GM21360 (cell line): ENCODE results near the gene PRDM15.
A peak's percentile ranks its signal among the peaks of the same experiment; 100 is the strongest.

ENCODE experiments used
- ATAC-seq: cut with Tn5 transposase; IDR thresholded peaks from one replicate; pipeline ENCODE4 v1.9.1; 2021; ENCODE audit warnings: mild to moderate bottlenecking, moderate library complexity; ENCODE audit not compliant: unreplicated experiment

Gene PRDM15

GRCh38 chr21:41888749-41889376 is 9.7 kb upstream of the PRDM15 start:
- ATAC-seq, result no peak

- ATAC-seq, result no peak
These were observed 8.5 kb upstream of the PRDM15 start for GRCh38 chr21:41887667-41888066.

DNA sequence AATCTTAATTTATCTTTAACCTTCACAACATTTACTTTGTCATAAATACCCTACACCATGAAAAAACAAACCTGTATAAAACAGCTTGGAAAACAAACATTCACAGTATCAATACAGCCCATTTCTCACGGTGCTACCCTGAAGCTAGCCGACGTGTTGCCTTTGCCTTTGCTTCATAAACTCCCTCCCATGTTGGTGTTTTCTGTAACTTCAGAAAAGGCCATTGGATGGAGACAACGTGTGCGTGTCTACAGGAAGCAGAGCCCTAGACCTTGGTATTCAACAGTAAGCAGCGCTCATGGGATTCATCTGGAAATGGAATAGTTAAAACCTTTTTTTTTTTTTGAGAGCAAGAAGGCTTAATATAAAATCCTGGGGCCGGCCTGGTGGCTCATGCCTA is 7.2 kb upstream of the PRDM15 start:
- no peak for ATAC-seq

DNA sequence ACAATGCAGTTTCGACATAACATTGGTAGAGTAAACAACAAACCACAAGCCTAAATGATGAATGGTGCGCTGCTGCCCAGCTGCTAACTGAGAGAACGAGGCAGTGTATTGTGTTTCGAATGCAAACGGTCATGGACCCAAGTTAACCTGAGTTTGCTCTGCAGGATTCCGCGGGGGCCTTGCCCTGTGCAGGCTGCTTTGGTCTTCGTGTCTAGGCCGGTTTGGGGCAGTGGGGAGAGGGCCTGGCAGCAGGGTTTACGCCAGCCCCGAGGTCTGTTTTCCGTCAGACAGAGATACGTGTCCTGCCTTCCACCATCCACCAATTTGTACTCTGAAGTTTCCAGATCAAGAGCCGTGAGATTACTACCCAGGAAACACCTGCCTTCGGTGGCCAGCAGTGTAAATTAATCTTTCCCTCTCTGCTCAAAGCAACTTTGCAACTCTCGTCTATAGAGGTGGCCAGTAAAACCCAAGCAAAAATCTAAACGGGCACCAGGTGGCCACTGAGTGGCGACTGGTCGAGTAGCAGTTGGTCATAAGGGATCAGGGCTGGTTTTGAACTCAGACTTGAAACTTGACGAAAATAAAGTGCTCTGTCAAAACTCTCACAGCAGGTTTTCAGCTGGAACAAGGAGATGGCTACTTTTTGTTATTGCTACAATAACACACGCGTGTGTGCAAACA is 6.3 kb upstream of the PRDM15 start:
- ATAC-seq, result no peak

- ATAC-seq, result no peak
These were observed 5.4 kb upstream of the PRDM15 start for GRCh38 chr21:41884501-41885030.

DNA sequence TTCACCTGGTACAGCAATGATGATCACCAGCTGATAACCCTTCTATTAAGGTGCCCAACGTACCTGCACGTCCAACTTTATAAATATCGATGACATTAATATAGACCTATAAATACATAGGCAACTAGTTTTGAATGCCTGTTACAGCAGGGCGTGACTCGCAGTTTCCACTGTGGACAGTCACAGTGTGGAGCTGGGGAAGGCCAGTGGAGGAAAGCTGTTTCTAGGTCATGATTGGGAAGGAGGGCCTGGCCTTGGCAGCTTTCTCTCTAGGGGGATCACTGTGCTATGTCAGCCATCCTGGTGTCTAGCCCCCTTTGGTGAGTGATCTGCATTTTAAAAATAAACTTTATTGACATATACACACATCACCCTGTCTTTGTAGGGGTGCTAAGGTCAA is 4.4 kb upstream of the PRDM15 start:
- ATAC-seq, result no peak

GRCh38 chr21:41881051-41881450 is 1.9 kb upstream of the PRDM15 start:
- no peak for ATAC-seq

DNA sequence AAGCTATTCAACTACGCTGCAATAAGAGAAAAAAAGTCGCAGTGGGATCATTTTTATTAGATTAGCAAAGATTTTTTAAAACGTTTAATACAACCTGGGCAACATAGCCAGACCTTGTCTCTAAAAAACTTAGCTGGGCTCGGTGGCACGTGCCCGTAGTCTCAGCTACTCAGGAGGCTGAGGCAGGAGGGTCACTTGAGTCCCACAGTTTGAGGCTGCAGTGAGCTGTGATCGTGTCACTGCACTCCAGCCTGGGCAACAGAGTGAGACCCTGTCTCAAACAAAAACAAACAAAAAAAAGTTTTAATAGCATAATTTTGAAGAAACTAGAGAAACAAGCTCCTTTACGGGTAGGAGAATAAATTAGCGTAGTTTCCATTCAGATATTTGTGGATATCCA is 1.0 kb upstream of the PRDM15 start:
- ATAC-seq, result no peak

DNA sequence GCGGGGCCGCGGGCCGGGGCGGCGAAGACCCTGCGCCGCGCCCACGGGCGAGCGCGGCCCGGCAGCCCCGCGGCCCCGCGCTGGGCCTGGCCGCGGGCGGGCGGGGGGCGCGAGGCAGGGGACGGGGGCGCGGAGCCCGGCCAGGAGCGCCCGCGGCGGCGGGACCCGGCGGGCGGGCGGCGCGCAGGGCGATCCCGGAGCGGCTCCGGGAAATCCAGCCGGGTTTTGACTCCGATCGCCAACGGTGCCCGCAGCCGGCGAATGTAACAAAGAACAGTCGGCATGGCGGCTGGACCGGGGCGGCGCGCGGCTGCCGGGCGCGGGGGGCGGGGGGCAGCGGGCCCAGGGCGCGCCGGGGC is 334 bp downstream of the PRDM15 start:
- ATAC-seq, result no peak

GRCh38 chr21:41877901-41878830 is 978 bp downstream of the PRDM15 start:
- ATAC-seq, result no peak

GRCh38 chr21:41876928-41877652 is 2.1 kb downstream of the PRDM15 start:
- ATAC-seq, result no peak

GRCh38 chr21:41876396-41876795 is 2.7 kb downstream of the PRDM15 start:
- no peak for ATAC-seq

DNA sequence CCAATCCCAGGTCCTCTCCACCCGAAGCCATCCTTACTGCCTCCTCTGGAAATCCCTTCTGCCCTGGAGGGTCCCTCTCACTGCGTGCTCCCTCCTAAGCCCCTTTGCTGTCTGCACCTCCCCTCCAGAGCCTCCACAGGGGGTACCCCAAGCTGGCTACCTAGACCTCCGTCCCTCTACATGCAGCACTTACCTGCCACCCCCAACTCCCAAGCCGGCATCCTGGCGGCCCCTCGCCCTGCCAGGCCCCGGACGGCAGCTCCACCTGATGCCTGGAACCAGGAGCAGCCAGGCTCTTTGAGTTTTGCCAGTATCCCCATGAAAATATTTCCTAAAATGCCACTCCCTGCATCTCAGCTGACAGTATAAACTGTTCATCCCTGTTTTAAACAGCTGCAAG is 4.1 kb downstream of the PRDM15 start:
- no peak for ATAC-seq

GRCh38 chr21:41874611-41875010 is 4.5 kb downstream of the PRDM15 start:
- ATAC-seq, result no peak

GRCh38 chr21:41873426-41873825 is 5.7 kb downstream of the PRDM15 start:
- ATAC-seq, result no peak

- ATAC-seq, result no peak
These were observed 6.1 kb downstream of the PRDM15 start for GRCh38 chr21:41873005-41873404.

- ATAC-seq, result no peak
These were observed 7.7 kb downstream of the PRDM15 start for GRCh38 chr21:41871293-41872030.

- no peak for ATAC-seq
These were observed 9.4 kb downstream of the PRDM15 start for GRCh38 chr21:41869771-41870170.

DNA sequence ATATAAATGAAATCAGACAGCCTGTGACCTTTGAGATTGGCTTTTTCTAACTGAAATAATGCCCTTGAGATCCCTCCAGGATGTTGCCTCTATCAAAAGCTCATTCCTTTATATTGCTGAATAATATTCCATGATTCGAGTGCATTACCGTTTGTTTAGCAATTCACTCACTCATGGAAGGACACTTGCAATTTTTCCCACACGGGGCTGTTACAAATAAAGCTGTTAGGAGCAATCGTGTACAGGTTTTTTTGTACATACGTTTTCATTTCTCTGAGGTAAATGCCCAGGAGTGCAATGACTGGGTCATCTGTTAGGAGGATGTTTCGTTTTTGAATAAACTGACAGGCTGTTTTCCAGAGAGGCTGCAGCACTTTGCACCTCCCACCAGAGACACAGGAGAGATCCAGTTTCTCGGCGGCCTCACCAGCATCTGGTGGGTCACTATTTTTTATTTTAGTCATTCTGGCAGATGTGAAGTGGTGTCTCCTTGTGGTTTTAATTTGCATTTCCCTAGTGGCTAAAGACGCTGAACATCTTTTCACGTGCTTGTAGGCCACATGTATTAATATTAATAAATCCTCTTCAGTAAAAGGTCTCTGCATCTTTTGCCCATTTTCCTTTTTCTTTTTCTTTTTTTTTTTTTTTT is 11.0 kb downstream of the PRDM15 start:
- peak; percentile 49 for ATAC-seq

DNA sequence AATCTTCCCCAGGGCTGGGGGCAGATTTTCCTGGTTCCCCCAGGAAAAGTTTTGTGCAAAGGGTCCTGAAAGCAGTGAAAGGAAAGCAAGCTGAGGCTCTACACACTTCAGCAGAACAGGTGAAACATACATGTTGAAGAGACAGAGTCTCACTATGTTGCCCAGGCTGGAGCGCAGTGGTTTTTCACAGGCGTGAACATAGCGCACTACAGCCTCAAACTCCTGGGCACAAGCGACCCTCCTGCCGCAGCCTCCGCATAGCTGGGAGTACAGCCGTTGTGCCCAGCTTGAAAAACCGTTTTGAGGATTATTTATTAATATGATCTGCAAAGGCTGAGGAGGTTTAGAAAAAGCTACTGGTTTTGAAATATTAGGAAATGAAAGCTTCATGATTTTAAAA is 11.8 kb downstream of the PRDM15 start:
- ATAC-seq, result no peak
